HG03064 (cell line): ENCODE data around the gene SPX.

Experiments used
- ATAC-seq: cut with Tn5 transposase; IDR thresholded peaks from one replicate; pipeline ENCODE4 v1.9.1; 2021; ENCODE audit warnings: low read depth; ENCODE audit not compliant: unreplicated experiment

SPX gene

DNA sequence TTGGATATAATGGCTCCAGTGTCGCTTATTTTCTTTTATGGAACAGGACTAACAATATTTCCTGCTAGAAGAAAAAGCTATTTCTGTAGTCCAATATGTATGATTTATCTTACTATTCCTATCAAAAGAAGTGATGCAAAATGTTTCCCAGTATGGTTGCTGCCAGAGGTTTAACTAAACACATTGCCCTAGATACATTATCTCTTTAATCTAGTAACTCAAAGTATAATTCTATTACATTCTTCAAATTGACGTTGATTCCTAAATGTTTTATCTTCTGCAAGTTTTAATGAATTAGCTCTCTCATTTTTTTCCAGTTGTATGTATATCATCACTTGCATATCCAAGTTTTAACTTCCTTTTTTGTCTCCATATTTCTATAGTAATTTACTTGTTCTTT, 50.3 kb downstream of the SPX start:
- no peak for ATAC-seq

DNA sequence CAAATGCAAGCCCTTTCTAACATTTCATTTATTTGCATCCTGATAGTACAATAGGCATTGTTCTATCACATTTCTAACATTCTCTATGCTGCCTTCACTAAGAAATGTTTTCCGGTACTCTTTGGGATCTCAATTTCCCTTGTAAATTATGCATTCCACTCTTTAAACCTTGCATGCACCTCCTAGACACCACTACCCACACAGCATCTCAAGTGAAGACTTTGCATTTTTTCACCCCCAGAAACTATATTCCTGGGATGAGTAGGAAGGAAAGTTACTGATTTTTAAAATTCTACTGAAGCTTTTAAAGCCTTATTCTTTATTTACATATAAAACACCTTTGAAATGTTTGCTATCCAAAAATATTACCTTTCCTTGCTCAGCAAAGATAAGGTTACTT, 51.4 kb downstream of the SPX start:
- ATAC-seq = no peak

DNA sequence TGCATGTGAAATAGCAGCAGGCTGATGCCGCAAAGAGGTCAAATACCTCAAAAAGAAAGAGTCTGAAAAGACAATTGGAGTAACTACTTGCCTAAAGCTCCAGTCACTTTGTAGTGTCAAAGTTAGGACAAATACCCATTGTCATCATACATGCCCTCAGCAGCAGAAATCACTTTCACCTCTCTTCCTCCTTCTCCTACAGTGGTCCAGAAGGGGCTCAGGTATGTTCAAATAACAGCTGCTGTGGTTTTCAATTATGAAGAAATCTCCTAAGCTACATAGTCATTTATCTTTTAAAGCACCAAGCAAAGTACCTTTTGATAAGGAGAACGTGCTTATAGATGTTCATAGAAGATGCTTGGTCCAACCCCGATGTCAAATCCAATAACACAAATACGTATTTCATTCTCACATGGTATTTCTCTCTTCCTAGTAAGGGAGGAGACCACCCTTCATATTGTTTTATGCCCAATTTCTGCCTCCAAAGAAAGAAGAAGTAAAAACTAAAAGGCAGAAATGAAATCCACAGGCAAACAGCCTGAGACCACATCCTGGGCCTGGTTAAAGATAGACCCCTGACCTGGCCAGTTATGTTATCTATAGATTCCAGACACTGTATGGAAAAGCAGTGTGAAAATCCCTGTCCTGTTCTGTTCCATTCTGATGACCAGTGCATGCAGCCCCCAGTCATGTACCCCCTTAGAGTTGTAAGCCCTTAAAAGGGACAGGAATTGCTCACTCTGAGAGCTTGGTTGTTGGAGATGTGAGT, 54.8 kb downstream of the SPX start:
- no peak for ATAC-seq
